ENCODE data around the gene KRT5.
"Not testable (repeated sequence)": the region's sequence is repeated elsewhere in the genome, so short reads cannot be mapped to it uniquely, and the experiment has no call there.

KRT5 gene

GRCh38 chr12:52494100-52494499 is 26.1 kb downstream of the KRT5 start:
- no peak for DNase-seq (ENCODE audit: low read depth)

GRCh38 chr12:52493172-52493571 is 27.0 kb downstream of the KRT5 start, which contains the start of gene KRT6A:
Gene KRT6A, minus strand, starts transcription at chr12:52493257. Its CDS starts 69 bp downstream, at chr12:52493188.
- no peak for DNase-seq (ENCODE audit: low read depth)

- DNase-seq (ENCODE audit: low read depth), result not testable (repeated sequence)
Observed at GRCh38 chr12:52492405-52492804, 27.8 kb downstream of the KRT5 start.

GRCh38 chr12:52491495-52491894 is 28.7 kb downstream of the KRT5 start:
- not testable (repeated sequence) for DNase-seq (ENCODE audit: low read depth)

- DNase-seq (ENCODE audit: low read depth), result no peak
Observed at GRCh38 chr12:52488736-52489135, 31.5 kb downstream of the KRT5 start.

- not testable (repeated sequence) for DNase-seq (ENCODE audit: low read depth)
Observed at GRCh38 chr12:52487744-52488443, 32.3 kb downstream of the KRT5 start.

GRCh38 chr12:52487211-52487610 is 33.0 kb downstream of the KRT5 start:
- DNase-seq (ENCODE audit: low read depth), result no peak

- DNase-seq (ENCODE audit: low read depth), result no peak
Observed at GRCh38 chr12:52486166-52487105, 33.8 kb downstream of the KRT5 start.

GRCh38 chr12:52480073-52480472 is 40.1 kb downstream of the KRT5 start:
- no peak for DNase-seq (ENCODE audit: low read depth)

- no peak for DNase-seq (ENCODE audit: low read depth)
Observed at GRCh38 chr12:52477651-52478050, 42.5 kb downstream of the KRT5 start.

GRCh38 chr12:52474212-52474611 is 46.0 kb downstream of the KRT5 start:
- no peak for DNase-seq (ENCODE audit: low read depth)

- no peak for DNase-seq (ENCODE audit: low read depth)
Observed at GRCh38 chr12:52473768-52474167, 46.4 kb downstream of the KRT5 start, which contains the start of gene KRT6C. Gene KRT6C, minus strand, starts transcription at chr12:52473805. Its CDS starts 68 bp downstream, at chr12:52473737.

- DNase-seq (ENCODE audit: low read depth), result no peak
Observed at GRCh38 chr12:52469853-52470252, 50.3 kb downstream of the KRT5 start.

GRCh38 chr12:52464897-52465296 is 55.3 kb downstream of the KRT5 start:
- DNase-seq (ENCODE audit: low read depth), result no peak
